Mucosa of descending colon (tissue), 3 donors: ENCODE results near the gene CCDC148. TPM values are rescaled to one million over a fixed set of nuclear protein-coding genes. Genes with fewer than 3 reads are reported as not detected.
"Not testable (repeated sequence)": the region's sequence is repeated elsewhere in the genome, so short reads cannot be mapped to it uniquely, and the experiment has no call there.

Experiments used
- ATAC-seq: fragments of 200-7000 bp; cut with Tn5 transposase; one replicate; pipeline ENCODE4 v1.9.1; 2020; ENCODE audit warnings: mild to moderate bottlenecking, moderate library complexity
- DNase-seq, 3 donors: peaks; one replicate each; pipeline ENCODE4 v3.0.0-alpha.2; 2020
- H3K36me3 ChIP-seq: fragments of 200-600 bp; one replicate; pipeline ENCODE4 v1.8.0; 2021; ENCODE audit warnings: low read depth, mild to moderate bottlenecking
- H3K4me1 ChIP-seq: fragments of 200-600 bp; one replicate; pipeline ENCODE4 v1.8.0; 2021; ENCODE audit warnings: low read depth, mild to moderate bottlenecking
- H3K4me3 ChIP-seq: fragments of 200-600 bp; one replicate; pipeline ENCODE4 v1.8.0; 2021; ENCODE audit warnings: mild to moderate bottlenecking
- H3K9me3 ChIP-seq: fragments of 200-600 bp; one replicate; pipeline ENCODE4 v1.8.0; 2021; ENCODE audit warnings: mild to moderate bottlenecking
- intact Hi-C, 2 donors: fragments of 100-400 bp; cut with DNase I in 1 of 2; cut with micrococcal nuclease in 1 of 2; formaldehyde crosslinking; loops; one replicate each; pipeline versions ENCODE4 v1.11.0 to v1.11.1; 2022; cut with DNase I, micrococcal nuclease
- total RNA-seq, 3 donors: library from RNA; stranded (reverse); fragmentation: NEBNext Ultra II Directional in 2 of 3; extraction: Animal tissue kit (Norgen Biotek cat#: 25700) in 2 of 3; gene quantifications; one replicate each; pipeline versions ENCODE4 v1.2.1 to v1.2.4, GENCODE V29; 2021 to 2023
- TF ChIP-seq, protein P1 (sequence below): fragments of 200-600 bp; IDR thresholded peaks from one replicate; pipeline ENCODE4 v1.8.0; 2022; ENCODE audit warnings: antibody characterized with exemption, mild to moderate bottlenecking
- donor health status: DM: no; HTN: no; CAD: no; lungs with moderate emphysema.
- donor health status: DM: no; HTN: no; CAD: no.
- donor health status: DM: no; HTN: yes; CAD: no.

CCDC148 gene
- total RNA-seq, 3 donors from 2014 or later, result 0.20 to 0.38 TPM; not detected in 1

DNA sequence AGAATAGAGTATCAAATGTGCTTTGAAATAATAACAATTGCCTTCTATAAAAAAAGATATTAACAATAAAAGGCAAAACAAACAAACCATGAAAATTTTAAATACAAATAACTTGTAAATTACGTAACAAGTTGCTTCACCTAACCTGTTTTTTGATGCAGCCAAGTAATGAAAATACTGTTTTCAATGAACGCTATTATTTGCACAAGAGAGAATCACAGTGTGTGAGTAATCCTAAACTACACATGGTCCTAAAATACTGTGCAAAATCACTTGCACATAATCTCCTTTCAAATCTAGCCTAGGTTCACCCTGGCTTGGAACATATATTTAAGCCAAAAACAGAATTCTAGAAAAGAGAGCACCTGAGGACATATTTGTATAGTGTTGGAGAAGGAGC, 98.9 kb downstream of the CCDC148 start:
- ATAC-seq (no peak), DNase-seq (no peak)
- intact Hi-C loops, result no loop called here
- no peak overlapping the region for H3K4me3 ChIP-seq
- H3K4me1 ChIP-seq, result no peaks in the 10 kb centered on the region
- no peaks in the 10 kb centered on the region for H3K9me3 ChIP-seq
- TF ChIP-seq, protein P1, sequence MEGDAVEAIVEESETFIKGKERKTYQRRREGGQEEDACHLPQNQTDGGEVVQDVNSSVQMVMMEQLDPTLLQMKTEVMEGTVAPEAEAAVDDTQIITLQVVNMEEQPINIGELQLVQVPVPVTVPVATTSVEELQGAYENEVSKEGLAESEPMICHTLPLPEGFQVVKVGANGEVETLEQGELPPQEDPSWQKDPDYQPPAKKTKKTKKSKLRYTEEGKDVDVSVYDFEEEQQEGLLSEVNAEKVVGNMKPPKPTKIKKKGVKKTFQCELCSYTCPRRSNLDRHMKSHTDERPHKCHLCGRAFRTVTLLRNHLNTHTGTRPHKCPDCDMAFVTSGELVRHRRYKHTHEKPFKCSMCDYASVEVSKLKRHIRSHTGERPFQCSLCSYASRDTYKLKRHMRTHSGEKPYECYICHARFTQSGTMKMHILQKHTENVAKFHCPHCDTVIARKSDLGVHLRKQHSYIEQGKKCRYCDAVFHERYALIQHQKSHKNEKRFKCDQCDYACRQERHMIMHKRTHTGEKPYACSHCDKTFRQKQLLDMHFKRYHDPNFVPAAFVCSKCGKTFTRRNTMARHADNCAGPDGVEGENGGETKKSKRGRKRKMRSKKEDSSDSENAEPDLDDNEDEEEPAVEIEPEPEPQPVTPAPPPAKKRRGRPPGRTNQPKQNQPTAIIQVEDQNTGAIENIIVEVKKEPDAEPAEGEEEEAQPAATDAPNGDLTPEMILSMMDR, result no peak
- no peaks in the 10 kb centered on the region for H3K36me3 ChIP-seq

DNA sequence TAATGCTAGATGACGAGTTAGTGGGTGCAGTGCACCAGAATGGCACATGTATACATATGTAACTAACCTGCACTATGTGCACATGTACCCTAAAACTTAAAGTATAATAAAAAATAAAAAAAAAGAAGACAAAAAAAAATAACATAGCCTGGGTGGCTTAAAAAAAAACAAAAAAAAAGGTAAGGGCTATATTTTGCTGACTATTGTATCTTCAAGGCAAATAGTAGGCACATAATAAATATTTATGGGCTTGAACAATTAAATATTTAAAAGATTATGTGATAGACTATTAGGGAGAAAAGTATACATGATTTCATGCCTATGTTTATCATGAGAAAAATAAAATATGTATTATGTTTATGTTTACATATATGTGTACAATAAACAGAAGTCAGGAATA, 99.4 kb downstream of the CCDC148 start:
- no peak for DNase-seq
- Histone ChIP-seq H3K4me1 (no peaks in the 10 kb centered on the region), H3K36me3 (no peaks in the 10 kb centered on the region), H3K9me3 (no peaks in the 10 kb centered on the region), H3K4me3 (no peak overlapping the region)
- TF ChIP-seq, protein P1, result no peak
- intact Hi-C loops, result no loop called here
- no peak for ATAC-seq

DNA sequence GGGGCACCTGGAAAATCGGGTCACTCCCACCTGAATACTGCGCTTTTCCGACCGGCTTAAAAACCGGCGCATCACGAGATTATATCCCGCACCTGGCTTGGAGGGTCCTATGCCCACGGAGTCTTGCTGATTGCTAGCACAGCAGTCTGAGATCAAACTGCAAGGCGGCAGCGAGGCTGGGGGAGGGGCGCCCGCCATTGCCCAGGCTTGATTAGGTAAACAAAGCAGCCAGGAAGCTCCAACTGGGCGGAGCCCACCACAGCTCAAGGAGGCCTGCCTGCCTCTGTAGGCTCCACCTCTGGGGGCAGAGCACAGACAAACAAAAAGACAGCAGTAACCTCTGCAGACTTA, 105.1 kb downstream of the CCDC148 start:
- H3K9me3 ChIP-seq, intact Hi-C loops, DNase-seq, H3K4me3 ChIP-seq, ATAC-seq, H3K4me1 ChIP-seq, H3K36me3 ChIP-seq: not testable (repeated sequence)

GRCh38 chr2:158350751-158351465, 105.6 kb downstream of the CCDC148 start:
- H3K36me3 ChIP-seq, H3K4me1 ChIP-seq, ATAC-seq, H3K4me3 ChIP-seq, intact Hi-C loops, DNase-seq, H3K9me3 ChIP-seq: not testable (repeated sequence)

GRCh38 chr2:158346032-158346431, 110.5 kb downstream of the CCDC148 start:
- intact Hi-C loops, result no loop called here
- DNase-seq (no peak), ATAC-seq (no peak)
- TF ChIP-seq, protein P1, result no peak
- no peak overlapping the region for H3K4me3 ChIP-seq
- H3K4me1 ChIP-seq, result no peaks in the 10 kb centered on the region
- H3K9me3 ChIP-seq, result no peaks in the 10 kb centered on the region
- no peaks in the 10 kb centered on the region for H3K36me3 ChIP-seq

DNA sequence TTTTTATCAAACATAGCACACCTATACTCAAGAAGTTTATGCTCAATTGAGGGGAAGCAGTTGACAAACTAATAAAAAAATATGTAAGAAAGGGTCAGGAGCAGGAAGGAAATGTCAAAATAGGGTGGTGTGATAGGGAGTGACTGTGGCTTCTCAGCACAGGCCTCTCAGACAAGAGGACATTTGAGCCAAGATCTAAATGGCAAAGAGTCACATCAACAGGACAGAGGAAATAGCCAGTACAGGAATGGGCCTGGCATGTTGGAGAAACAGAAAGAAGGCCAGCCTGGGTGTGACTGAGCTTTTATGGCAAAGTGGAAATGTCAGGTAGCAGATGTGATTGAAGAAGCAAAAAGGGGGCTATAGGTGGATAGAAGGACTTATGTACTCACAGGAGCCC, 117.0 kb downstream of the CCDC148 start:
- ATAC-seq (no peak), DNase-seq (no peak)
- TF ChIP-seq, protein P1, result no peak
- Histone ChIP-seq H3K4me3 (no peak overlapping the region), H3K36me3 (no peaks in the 10 kb centered on the region), H3K9me3 (no peaks in the 10 kb centered on the region), H3K4me1 (no peaks in the 10 kb centered on the region)
- intact Hi-C loops, result no loop called here

DNA sequence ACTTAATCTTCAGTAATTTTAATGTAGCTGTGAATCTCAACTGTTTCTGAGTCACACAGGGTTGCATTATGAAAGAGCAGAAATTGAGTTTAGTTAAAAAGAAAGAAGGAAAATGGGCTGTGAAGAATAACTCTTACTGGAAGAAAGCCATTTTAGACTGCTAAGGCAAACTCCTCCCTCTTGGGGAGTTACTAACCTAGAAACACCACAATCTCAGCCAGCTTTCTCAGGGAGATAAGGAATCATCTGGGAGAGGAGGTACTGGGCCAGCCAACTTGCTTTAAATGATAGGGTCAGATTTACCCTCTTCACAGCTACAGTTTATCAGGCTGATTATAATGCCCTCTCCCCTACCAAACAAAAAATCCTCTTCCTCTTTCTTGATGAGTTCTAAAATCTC, 119.5 kb downstream of the CCDC148 start:
- DNase-seq (no peak), ATAC-seq (no peak)
- Histone ChIP-seq H3K4me1 (no peaks in the 10 kb centered on the region), H3K36me3 (no peaks in the 10 kb centered on the region), H3K9me3 (no peaks in the 10 kb centered on the region), H3K4me3 (no peak overlapping the region)
- TF ChIP-seq, protein P1, result no peak
- intact Hi-C loops, result no loop called here

DNA sequence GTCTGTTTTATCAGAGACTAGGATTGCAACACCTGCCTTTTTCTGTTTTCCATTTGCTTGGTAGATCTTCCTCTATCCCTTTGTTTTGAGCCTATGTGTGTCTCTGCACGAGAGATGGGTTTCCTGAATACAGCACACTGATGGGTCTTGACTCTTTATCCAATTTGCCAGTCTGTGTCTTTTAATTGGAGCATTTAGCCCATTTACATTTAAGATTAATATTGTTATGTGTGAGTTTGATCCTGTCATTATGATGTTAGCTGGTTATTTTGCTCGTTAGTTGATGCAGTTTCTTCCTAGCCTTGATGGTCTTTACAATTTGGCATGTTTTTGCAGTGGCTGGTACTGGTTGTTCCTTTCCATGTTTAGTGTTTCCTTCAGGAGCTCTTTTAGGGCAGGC, 124.8 kb downstream of the CCDC148 start:
- H3K4me3 ChIP-seq, H3K36me3 ChIP-seq, DNase-seq, H3K9me3 ChIP-seq, H3K4me1 ChIP-seq, intact Hi-C loops, ATAC-seq: not testable (repeated sequence)
